Measurements from ENCODE around the gene PARL. TPM values are rescaled to one million over a fixed set of nuclear protein-coding genes. Genes with fewer than 3 reads are reported as not detected.

PARL gene
- total and polyA plus RNA-seq, 2 of the 13 experiments (the other 11 are each of a cell fraction or from before 2014, with no cell fraction given): 46.3 to 58.6 TPM

DNA sequence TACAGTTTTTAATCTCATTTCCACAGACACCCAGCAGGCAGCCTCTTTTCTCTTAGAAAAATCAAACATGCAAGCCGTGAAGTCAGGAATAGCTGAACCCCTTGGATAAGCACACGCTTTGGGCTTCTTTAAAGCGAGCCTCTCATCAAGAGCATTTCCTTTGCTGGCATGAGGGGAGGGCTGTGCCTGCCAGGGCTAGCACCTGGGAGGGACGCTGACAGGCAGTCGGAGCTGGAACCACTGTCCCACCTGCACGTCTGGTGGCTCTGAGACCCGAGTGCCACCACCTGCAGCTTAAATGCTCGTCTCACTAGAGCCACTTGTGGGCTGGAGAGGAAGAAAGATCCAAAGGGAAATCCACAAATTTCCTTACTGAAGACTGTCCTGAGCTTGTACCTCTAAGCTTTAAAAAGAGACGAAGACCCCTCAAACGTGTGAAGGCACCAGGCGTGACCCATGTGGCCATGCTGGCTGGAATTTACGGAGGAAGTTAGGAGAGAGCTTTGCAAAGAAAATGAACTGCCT is 68.7 kb downstream of the PARL start:
- DNase-seq (ENCODE audit: low spot score): no peak
- Histone ChIP-seq H3K36me3 (replicated peaks in 1 of 2; ENCODE audit: control insufficient read depth in 1 of 2, insufficient read depth in 2 of 2, low read length in 2 of 2) (peaks cover 3% of the 10 kb centered on the region in 2 experiments), H3K27me3 (ENCODE audit: control insufficient read depth in 1 of 2, insufficient read depth in 2 of 2, low read length in 2 of 2) (no peaks in the 10 kb centered on the region), H3K4me3 (replicated peaks in 1 of 3; ENCODE audit: insufficient read depth in 1 of 3, low read depth in 2 of 3, low read length in 3 of 3) (no peak overlapping the region), H3K27ac (ENCODE audit: extremely low read length, insufficient read depth, low read length) (no peak overlapping the region), H3K79me2 (ENCODE audit: insufficient read depth, low read length) (no peaks in the 10 kb centered on the region), H3K9me3 (ENCODE audit: low read length) (no peaks in the 10 kb centered on the region), H3K4me1 (ENCODE audit: insufficient read depth, low read length) (no peaks in the 10 kb centered on the region; the same call in 1 of the 2 replicates), H4K20me1 (ENCODE audit: insufficient read depth, low read length) (no peaks in the 10 kb centered on the region), H2AFZ (ENCODE audit: low read length) (no peak overlapping the region), H3K9ac (ENCODE audit: insufficient read depth, low read depth, low read length) (no peak overlapping the region), H3K4me2 (ENCODE audit: low read depth, low read length) (no peak overlapping the region)
- BruUV-seq (replicated peaks): no TSS peak
- 93% methylated on average over 12 of the region's 12 CpGs for WGBS (ENCODE audit: low lambda C conversion rate)
- no peak for ATAC-seq
- ChIA-PET POLR2A (no interaction called here), CTCF (ENCODE audit: low intra/inter-chr PET ratio, low total read pairs) (no interaction called here)
- TF ChIP-seq AGO2 (optimal IDR thresholded peaks at IDR 0.05; ENCODE audit: low read depth, low read length) (peak; percentile 44), ZNF431 (CRISPR knock-in tag; IDR thresholded peaks at IDR 0.05; ENCODE audit: borderline replicate concordance, low read depth) (no peak)
- intact Hi-C loops (cut with micrococcal nuclease; ENCODE audit: unreplicated experiment): no loop called here
- in situ Hi-C loops (cut with HindIII; ENCODE audit: extremely low pct_ligation_motif_present, low pct_unique_long_range_greater_than_20kb): no loop called here
- no peak for FAIRE-seq

DNA sequence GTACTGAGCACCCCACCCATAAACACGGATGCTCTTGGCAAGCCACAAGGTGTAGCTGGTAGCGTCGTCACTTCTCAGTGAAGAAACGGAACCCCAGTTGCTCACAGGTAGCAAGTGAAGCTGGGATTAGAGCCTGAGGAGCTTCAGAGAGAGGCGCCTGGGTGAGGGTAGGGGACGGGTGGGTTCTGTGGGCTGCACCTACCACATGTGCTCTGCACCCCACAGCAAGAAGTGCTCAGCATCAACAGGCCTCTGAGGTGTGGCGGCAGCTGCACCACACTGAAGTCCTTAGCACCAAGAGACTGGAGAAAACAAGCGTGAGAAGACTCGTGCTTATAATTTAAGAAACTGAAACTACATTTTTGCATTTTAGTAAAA is 69.1 kb downstream of the PARL start:
- Histone ChIP-seq H3K4me1 (ENCODE audit: insufficient read depth, low read length) (no peaks in the 10 kb centered on the region; the same call in 1 of the 2 replicates), H3K4me2 (ENCODE audit: low read depth, low read length) (no peak overlapping the region), H3K27ac (ENCODE audit: extremely low read length, insufficient read depth, low read length) (no peak overlapping the region), H4K20me1 (ENCODE audit: insufficient read depth, low read length) (no peaks in the 10 kb centered on the region), H3K79me2 (ENCODE audit: insufficient read depth, low read length) (no peaks in the 10 kb centered on the region), H3K27me3 (ENCODE audit: control insufficient read depth in 1 of 2, insufficient read depth in 2 of 2, low read length in 2 of 2) (no peaks in the 10 kb centered on the region), H2AFZ (ENCODE audit: low read length) (no peak overlapping the region), H3K9ac (ENCODE audit: insufficient read depth, low read depth, low read length) (no peak overlapping the region), H3K36me3 (replicated peaks in 1 of 2; ENCODE audit: control insufficient read depth in 1 of 2, insufficient read depth in 2 of 2, low read length in 2 of 2) (peaks cover 6 to 7% of the 10 kb centered on the region in 2 experiments), H3K4me3 (replicated peaks in 1 of 3; ENCODE audit: insufficient read depth in 1 of 3, low read depth in 2 of 3, low read length in 3 of 3) (no peak overlapping the region), H3K9me3 (ENCODE audit: low read length) (no peaks in the 10 kb centered on the region)
- CTCF ChIA-PET (ENCODE audit: low intra/inter-chr PET ratio, low total read pairs): no interaction called here
- in situ Hi-C loops (cut with HindIII; ENCODE audit: extremely low pct_ligation_motif_present, low pct_unique_long_range_greater_than_20kb): no loop called here
- no peak for TF ChIP-seq ELF4 (CRISPR knock-in tag; IDR thresholded peaks at IDR 0.05; ENCODE audit: borderline replicate concordance)
- TF ChIP-seq POLR2G (IDR thresholded peaks at IDR 0.05; ENCODE audit: low read depth, low read length): peak; percentile 40; the same call in 1 of the 2 replicates
- POLR2A ChIA-PET: no interaction called here
- DNase-seq (ENCODE audit: low spot score): no peak
- no peak for FAIRE-seq
- BruUV-seq (replicated peaks): no TSS peak
- peak; percentile 4; the same call in 1 of the 3 replicates for ATAC-seq
- whole genome bisulfite sequencing (ENCODE audit: low lambda C conversion rate): 93% methylated on average over 9 of the region's 9 CpGs
- intact Hi-C loops (cut with micrococcal nuclease; ENCODE audit: unreplicated experiment): no loop called here

Data from HepG2 (cell line).